Glutamatergic neuron (in vitro differentiated cells): ENCODE results near the gene TCOF1. TPM values are rescaled to one million over a fixed set of nuclear protein-coding genes. Genes with fewer than 3 reads are reported as not detected.

Source experiments
- DNase-seq: peaks from one replicate; pipeline ENCODE4 v3.0.0; 2022
- H3K27ac Mint-ChIP-seq: one replicate; pipeline ENCODE4 v1.8.0; 2020; ENCODE audit warnings: mild to moderate bottlenecking, mixed read lengths, inconsistent platforms; ENCODE audit not compliant: unreplicated experiment
- H3K27me3 Mint-ChIP-seq: one replicate; pipeline ENCODE4 v1.8.0; 2020; ENCODE audit warnings: mild to moderate bottlenecking, moderate library complexity, mixed read lengths, inconsistent platforms; ENCODE audit not compliant: unreplicated experiment
- H3K36me3 Mint-ChIP-seq: one replicate; pipeline ENCODE4 v1.8.0; 2020; ENCODE audit warnings: mild to moderate bottlenecking, mixed read lengths, inconsistent platforms; ENCODE audit not compliant: unreplicated experiment
- H3K4me1 Mint-ChIP-seq: one replicate; pipeline ENCODE4 v1.8.0; 2020; ENCODE audit warnings: mild to moderate bottlenecking, low read depth, mixed read lengths, inconsistent platforms; ENCODE audit not compliant: unreplicated experiment
- H3K4me3 Mint-ChIP-seq: one replicate; pipeline ENCODE4 v1.8.0; 2020; ENCODE audit warnings: mild to moderate bottlenecking, mixed read lengths, inconsistent platforms; ENCODE audit not compliant: unreplicated experiment
- H3K9me3 Mint-ChIP-seq: one replicate; pipeline ENCODE4 v1.8.0; 2020; ENCODE audit warnings: mild to moderate bottlenecking, moderate library complexity, mixed read lengths, inconsistent platforms; ENCODE audit not compliant: unreplicated experiment
- CTCF ChIP-seq: fragments of 200-600 bp; sonication (generic); IDR thresholded peaks from one replicate; pipeline ENCODE4 v1.5.0; 2021; ENCODE audit not compliant: partially characterized antibody, unreplicated experiment
- total RNA-seq: library from RNA; stranded (reverse); fragmentation: NEBNext Ultra II Directional; extraction: Animal tissue kit (Norgen Biotek cat#: 25700); gene quantifications from one replicate; pipeline ENCODE4 v1.2.1, GENCODE V29; 2021; ENCODE audit not compliant: unreplicated experiment

The TCOF1 gene
- total RNA-seq, 1 donor from 2014 or later, result 39.7 TPM

GRCh38 chr5:150342583-150342982, 14.9 kb upstream of the TCOF1 start:
- H3K36me3 Mint-ChIP-seq, result no peaks in the 10 kb centered on the region
- DNase-seq, result no peak
- peaks cover under 1% of the 10 kb centered on the region for H3K27me3 Mint-ChIP-seq
- H3K4me3 Mint-ChIP-seq, result no peak overlapping the region
- H3K27ac Mint-ChIP-seq, result no peak overlapping the region
- no peak for TF ChIP-seq CTCF
- H3K9me3 Mint-ChIP-seq, result peaks cover 2% of the 10 kb centered on the region
- peaks cover 6% of the 10 kb centered on the region for H3K4me1 Mint-ChIP-seq

DNA sequence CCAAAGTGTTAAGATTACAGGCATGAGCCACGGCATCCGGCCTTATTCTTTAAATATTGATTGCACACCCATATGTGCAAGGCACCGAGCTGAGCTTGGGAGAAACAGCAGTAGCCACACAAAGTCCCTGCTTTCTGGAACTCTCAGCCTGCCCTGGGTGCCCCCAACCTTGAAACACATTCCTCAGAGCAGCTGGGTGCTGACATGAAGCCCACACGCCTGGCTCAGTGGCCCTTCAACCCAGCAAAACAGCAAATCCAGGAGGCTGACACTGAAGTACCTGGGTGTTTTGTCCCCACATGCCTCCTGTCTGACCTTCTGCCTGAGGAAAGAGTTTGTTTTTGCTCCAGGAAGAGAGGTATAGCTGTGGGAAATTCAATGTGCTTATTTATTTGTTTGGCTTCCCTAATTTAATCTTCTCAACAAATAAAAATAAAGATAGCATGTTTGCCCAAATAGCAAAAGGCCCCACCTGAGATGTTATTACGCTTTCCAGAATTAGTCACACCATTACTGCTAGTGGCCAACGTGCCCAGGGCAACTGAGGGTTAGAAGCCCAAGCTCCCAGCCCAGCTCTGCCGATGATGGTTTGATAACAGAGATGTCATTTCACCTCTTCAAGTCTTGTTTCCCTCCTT, 13.4 kb upstream of the TCOF1 start:
- no peak overlapping the region for H3K27ac Mint-ChIP-seq
- H3K9me3 Mint-ChIP-seq, result peaks cover 2% of the 10 kb centered on the region
- no peaks in the 10 kb centered on the region for H3K27me3 Mint-ChIP-seq
- no peak for DNase-seq
- no peaks in the 10 kb centered on the region for H3K36me3 Mint-ChIP-seq
- no peak for TF ChIP-seq CTCF
- H3K4me1 Mint-ChIP-seq, result peaks cover 6% of the 10 kb centered on the region
- no peak overlapping the region for H3K4me3 Mint-ChIP-seq

DNA sequence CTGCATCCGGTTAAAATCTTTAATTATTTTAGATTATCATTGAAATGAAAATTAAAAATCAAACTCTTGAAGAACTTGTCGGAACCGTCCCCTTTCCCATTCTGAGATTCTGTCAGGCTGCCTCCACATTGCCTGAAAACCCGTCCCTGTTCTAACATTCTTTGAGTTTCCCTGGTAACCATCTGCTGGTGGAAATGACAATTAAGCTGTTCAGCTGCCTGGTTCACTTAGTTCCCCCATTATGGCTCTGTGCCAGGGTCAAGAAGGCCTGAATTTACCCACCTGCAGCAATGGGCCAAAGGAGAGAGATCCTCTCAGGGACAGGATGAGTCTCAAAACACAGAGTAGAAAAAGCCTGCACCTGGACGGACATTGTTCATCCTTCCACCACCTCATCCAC, 11.8 kb upstream of the TCOF1 start:
- TF ChIP-seq CTCF, result no peak
- Mint-ChIP-seq H3K27me3 (no peaks in the 10 kb centered on the region), H3K9me3 (no peaks in the 10 kb centered on the region), H3K4me1 (peaks cover 4% of the 10 kb centered on the region), H3K27ac (no peak overlapping the region), H3K4me3 (no peak overlapping the region), H3K36me3 (no peaks in the 10 kb centered on the region)
- no peak for DNase-seq

DNA sequence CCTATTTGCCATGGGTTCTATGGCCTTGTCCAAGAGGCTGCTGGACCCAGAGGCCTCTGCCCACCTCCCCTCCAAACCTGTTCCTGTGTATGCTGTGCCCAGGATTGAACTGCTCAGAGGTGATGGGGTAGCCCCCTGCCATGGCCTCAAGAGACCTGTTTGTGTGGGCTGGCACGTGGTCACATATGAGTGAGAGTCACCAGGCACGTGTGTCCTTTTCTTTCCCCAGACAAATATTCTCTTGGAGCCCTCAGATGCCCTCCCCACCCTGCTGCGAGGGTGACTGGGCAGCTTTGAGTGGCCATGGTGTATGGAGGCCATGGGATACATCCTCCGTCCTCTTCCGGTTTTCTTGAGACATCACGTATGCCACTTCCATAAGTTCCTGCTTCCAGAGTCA, 10.9 kb upstream of the TCOF1 start:
- Mint-ChIP-seq H3K4me1 (peaks cover 6% of the 10 kb centered on the region), H3K36me3 (no peaks in the 10 kb centered on the region), H3K27me3 (no peaks in the 10 kb centered on the region), H3K9me3 (no peaks in the 10 kb centered on the region), H3K27ac (no peak overlapping the region), H3K4me3 (no peak overlapping the region)
- TF ChIP-seq CTCF, result no peak
- no peak for DNase-seq

DNA sequence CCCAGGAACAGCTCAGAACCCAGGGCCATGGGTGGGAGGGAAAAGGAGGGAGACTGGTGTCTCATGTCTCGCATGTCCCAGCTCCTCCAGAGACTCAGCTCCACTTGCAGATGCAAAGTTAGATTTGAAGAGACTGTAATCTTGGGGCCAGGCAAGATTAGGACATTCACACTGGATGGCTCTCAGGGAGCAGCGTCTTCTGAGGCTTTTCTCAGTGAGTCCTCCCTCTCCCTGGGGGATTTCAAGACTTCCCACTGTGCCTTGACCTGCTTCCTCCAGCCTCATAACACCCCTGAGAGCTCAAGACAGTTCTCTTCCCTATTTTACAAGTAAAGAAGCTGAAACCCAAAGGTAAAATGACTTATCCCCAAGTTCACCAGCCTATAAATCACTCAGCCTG, 10.5 kb upstream of the TCOF1 start:
- H3K9me3 Mint-ChIP-seq, result no peaks in the 10 kb centered on the region
- no peaks in the 10 kb centered on the region for H3K27me3 Mint-ChIP-seq
- H3K4me1 Mint-ChIP-seq, result peaks cover 6% of the 10 kb centered on the region

More for the DNA sequence above, 10.5 kb upstream of the TCOF1 start:
- no peak for DNase-seq
- no peak for TF ChIP-seq CTCF
- Mint-ChIP-seq H3K4me3 (no peak overlapping the region), H3K36me3 (no peaks in the 10 kb centered on the region), H3K27ac (no peak overlapping the region)
